Measurements from ENCODE around the gene STK24. TPM values are rescaled to one million over a fixed set of nuclear protein-coding genes. Genes with fewer than 3 reads are reported as not detected.

The STK24 gene
- total and polyA plus RNA-seq, 2 of the 8 experiments (the other 6 are each of a cell fraction or from before 2014, with no cell fraction given): 62.8 to 143 TPM

DNA sequence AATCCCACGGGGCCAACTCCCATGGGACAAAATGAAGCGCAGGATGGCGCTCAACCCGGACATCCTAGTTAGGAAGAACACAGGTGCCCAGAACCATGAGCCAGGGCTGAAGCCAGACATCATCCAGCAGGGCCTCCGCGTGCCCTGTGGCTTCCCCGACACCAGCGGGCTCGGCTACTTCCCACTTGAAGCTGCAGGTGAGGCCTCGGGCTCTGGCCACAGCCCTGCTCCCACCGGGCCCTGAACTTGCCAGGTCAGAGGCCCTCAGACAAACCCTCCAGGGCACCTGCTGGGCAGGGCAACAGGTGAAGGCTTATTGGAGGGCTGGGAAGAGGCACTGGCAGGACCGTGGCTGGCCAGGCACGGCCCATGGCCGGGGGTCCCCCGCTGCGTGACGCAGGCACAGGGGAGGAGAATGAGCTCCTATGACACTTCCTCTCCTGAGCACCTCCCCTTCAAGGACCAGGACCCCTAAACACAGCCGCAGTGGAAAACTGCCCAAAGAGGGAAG, 117.7 kb downstream of the STK24 start:
- Histone ChIP-seq H3K36me3 (ENCODE audit: control insufficient read depth in 2 of 4, insufficient read depth in 4 of 4, low read length in 3 of 4) (peaks cover 8 to 61% (median 25%) of the 10 kb centered on the region in 4 experiments; a peak in 7 of 8 replicates), H4K91ac (replicated peaks; ENCODE audit: insufficient read length, low read length) (no peak overlapping the region), H3K9me3 (ENCODE audit: insufficient read depth in 2 of 2, low read depth in 1 of 2, low read length in 1 of 2) (no peaks in the 10 kb centered on the region), H3K4me3 (ENCODE audit: extremely low read depth in 1 of 4, insufficient read depth in 2 of 4, low read depth in 3 of 4, low read length in 4 of 4) (no peak overlapping the region), H3K23me2 (ENCODE audit: low read depth, low read length) (no peaks in the 10 kb centered on the region), H3K18ac (ENCODE audit: extremely low read depth, low read length) (no peak overlapping the region), H2BK5ac (ENCODE audit: low read depth, low read length) (no peak overlapping the region), H2BK20ac (ENCODE audit: low read length) (no peak overlapping the region), H3K56ac (replicated peaks; ENCODE audit: insufficient read length, low read depth, low read length) (no peak overlapping the region), H4K5ac (ENCODE audit: insufficient read length, low read depth, low read length) (no peak overlapping the region), H4K20me1 (replicated peaks in 1 of 2; ENCODE audit: control insufficient read depth in 1 of 2, insufficient read depth in 2 of 2, low read length in 2 of 2) (peaks cover 10 to 17% of the 10 kb centered on the region in 2 experiments), H2BK15ac (ENCODE audit: low read length) (no peak overlapping the region), H3K4me1 (replicated peaks in 1 of 4; ENCODE audit: control insufficient read depth in 3 of 4, insufficient read depth in 4 of 4, low read length in 3 of 4) (no peaks in the 10 kb centered on the region), H3K4ac (replicated peaks; ENCODE audit: insufficient read length, low read depth, low read length) (no peak overlapping the region), H3K14ac (ENCODE audit: insufficient read length) (no peak overlapping the region), H3K23ac (ENCODE audit: insufficient read length) (no peak overlapping the region), H3K27ac (ENCODE audit: low read depth, low read length) (no peak overlapping the region), H2AK5ac (ENCODE audit: low read depth, low read length) (no peak overlapping the region), H3K9ac (replicated peaks in 1 of 4; ENCODE audit: extremely low read depth in 1 of 4, low read depth in 3 of 4, low read length in 3 of 4) (no peak overlapping the region), H3K27me3 (replicated peaks in 1 of 4; ENCODE audit: control insufficient read depth in 3 of 4, extremely low read depth in 1 of 4, insufficient read depth in 3 of 4, low read length in 3 of 4) (no peaks in the 10 kb centered on the region), H3K79me2 (ENCODE audit: control insufficient read depth in 1 of 2, insufficient read depth in 2 of 2, low read length in 2 of 2) (peaks cover 0 to 10% of the 10 kb centered on the region in 2 experiments; a peak in 2 of 4 replicates), H2BK120ac (replicated peaks; ENCODE audit: low read depth, low read length) (no peak overlapping the region), H2BK12ac (ENCODE audit: low read depth, low read length) (no peak overlapping the region), H2AFZ (ENCODE audit: low read length) (no peak overlapping the region), H4K8ac (ENCODE audit: extremely low read depth, insufficient read depth, low read length) (no peak overlapping the region), H3K79me1 (ENCODE audit: low read depth, low read length) (peaks cover 2% of the 10 kb centered on the region; the same call in 1 of the 2 replicates), H3K4me2 (ENCODE audit: insufficient read depth in 1 of 2, low read depth in 2 of 2, low read length in 2 of 2) (no peak overlapping the region)
- FAIRE-seq (no peak), DNase-seq (ENCODE audit: low read depth in 1 of 2, low spot score in 2 of 2) (no peak)
- POLR2A ChIA-PET (ENCODE audit: partially characterized antibody): interaction anchor here (0.6 kb wide), 1 partner anchor 132 kb away, joined by 3 read pairs; no protein-coding TSS in a partner anchor
- CTCF ChIA-PET (ENCODE audit: partially characterized antibody): interaction anchor here (0.8 to 6.2 kb wide), 6 partner anchors 8 to 209 kb away, joined by 3 to 49 read pairs (median 4); no protein-coding TSS in a partner anchor
- WGBS, 2 experiments (ENCODE audit: extremely low coverage in 1 of 2, insufficient coverage in 1 of 2, insufficient read length in 1 of 2, insufficient replicate concordance in 2 of 2, low coverage in 1 of 2, low lambda C conversion rate in 2 of 2, missing lambda C conversion rate in 1 of 2): 93% methylated on average over 18 of the region's 18 CpGs; no CpG with 5 or more reads in 1 of the 2 experiments
- TF ChIP-seq, protein P1, sequence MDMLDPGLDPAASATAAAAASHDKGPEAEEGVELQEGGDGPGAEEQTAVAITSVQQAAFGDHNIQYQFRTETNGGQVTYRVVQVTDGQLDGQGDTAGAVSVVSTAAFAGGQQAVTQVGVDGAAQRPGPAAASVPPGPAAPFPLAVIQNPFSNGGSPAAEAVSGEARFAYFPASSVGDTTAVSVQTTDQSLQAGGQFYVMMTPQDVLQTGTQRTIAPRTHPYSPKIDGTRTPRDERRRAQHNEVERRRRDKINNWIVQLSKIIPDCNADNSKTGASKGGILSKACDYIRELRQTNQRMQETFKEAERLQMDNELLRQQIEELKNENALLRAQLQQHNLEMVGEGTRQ (IDR thresholded peaks at IDR 0.05; ENCODE audit: low read length): no peak
- TF ChIP-seq, protein P2, sequence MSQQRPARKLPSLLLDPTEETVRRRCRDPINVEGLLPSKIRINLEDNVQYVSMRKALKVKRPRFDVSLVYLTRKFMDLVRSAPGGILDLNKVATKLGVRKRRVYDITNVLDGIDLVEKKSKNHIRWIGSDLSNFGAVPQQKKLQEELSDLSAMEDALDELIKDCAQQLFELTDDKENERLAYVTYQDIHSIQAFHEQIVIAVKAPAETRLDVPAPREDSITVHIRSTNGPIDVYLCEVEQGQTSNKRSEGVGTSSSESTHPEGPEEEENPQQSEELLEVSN (IDR thresholded peaks at IDR 0.05): no peak
- TF ChIP-seq SUZ12 (IDR thresholded peaks at IDR 0.05; ENCODE audit: low read length) (no peak), GABPA (IDR thresholded peaks at IDR 0.05; ENCODE audit: borderline replicate concordance, insufficient read depth, low read length) (no peak), BACH1 (IDR thresholded peaks at IDR 0.05; ENCODE audit: low read length) (no peak), TEAD4 (IDR thresholded peaks at IDR 0.05; ENCODE audit: low read depth, low read length) (no peak), SP4 (IDR thresholded peaks at IDR 0.05; ENCODE audit: low read length) (no peak), RBBP5 (IDR thresholded peaks at IDR 0.05; ENCODE audit: borderline replicate concordance, low read depth, low read length) (no peak), GTF2F1 (IDR thresholded peaks at IDR 0.05; ENCODE audit: borderline replicate concordance, low read depth, low read length) (no peak)
- TF ChIP-seq, protein P3, sequence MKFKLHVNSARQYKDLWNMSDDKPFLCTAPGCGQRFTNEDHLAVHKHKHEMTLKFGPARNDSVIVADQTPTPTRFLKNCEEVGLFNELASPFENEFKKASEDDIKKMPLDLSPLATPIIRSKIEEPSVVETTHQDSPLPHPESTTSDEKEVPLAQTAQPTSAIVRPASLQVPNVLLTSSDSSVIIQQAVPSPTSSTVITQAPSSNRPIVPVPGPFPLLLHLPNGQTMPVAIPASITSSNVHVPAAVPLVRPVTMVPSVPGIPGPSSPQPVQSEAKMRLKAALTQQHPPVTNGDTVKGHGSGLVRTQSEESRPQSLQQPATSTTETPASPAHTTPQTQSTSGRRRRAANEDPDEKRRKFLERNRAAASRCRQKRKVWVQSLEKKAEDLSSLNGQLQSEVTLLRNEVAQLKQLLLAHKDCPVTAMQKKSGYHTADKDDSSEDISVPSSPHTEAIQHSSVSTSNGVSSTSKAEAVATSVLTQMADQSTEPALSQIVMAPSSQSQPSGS (IDR thresholded peaks at IDR 0.05; ENCODE audit: low read length): no peak
